ENCODE measurements around the gene HIPK3. TPM values are rescaled to one million over a fixed set of nuclear protein-coding genes. Genes with fewer than 3 reads are reported as not detected.

HIPK3 gene
- total and polyA plus RNA-seq, 10 of the 15 experiments (the other 5 are each of a cell fraction or from before 2014, with no cell fraction given): 3.4 to 26.5 (median 13.6) TPM

DNA sequence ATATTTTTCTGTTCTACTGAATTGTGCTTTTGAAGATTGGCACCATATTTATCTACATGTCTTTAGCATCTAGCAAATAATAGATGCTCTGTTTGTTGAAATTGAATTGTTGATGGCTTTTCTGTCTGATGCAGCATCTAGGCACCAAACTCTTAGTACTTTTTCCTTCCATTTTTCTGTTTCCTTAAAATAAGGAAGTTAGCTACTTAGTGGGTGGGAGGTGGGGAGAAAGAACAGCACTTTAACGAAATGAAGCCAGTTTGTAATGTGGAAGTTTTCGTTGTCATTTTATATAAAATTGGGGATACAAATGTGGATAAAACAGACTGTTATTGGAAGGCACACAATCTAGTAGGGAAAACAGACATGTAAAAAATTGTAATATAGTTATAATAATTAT lies 76.6 kb downstream of the HIPK3 start:
- no peaks in the 10 kb centered on the region for H3K9me3 ChIP-seq (replicated peaks; ENCODE audit: control insufficient read depth, insufficient read depth, low read length)
- no TSS peak for BruUV-seq (replicated peaks)
- H3K4me3 ChIP-seq: no peak overlapping the region
- H3K4me1 ChIP-seq (ENCODE audit: control insufficient read depth, insufficient read depth, low read length): no peaks in the 10 kb centered on the region
- ChIA-PET CTCF (interaction anchor here (1.2 to 1.8 kb wide), 3 partner anchors 11 to 168 kb away, joined by 3 to 5 read pairs (median 4); no protein-coding TSS in a partner anchor), RAD21 (ENCODE audit: unreplicated experiment) (interaction anchor here (1.7 to 1.9 kb wide), 2 partner anchors 12 to 166 kb away, joined by 4 to 7 read pairs; no protein-coding TSS in a partner anchor), SMC1A (ENCODE audit: uncharacterized antibody, unreplicated experiment) (interaction anchor here (1.2 to 2.3 kb wide), 4 partner anchors 8 to 168 kb away, joined by 3 to 8 read pairs (median 4); no protein-coding TSS in a partner anchor), POLR2A (interaction anchor here (0.6 to 1.0 kb wide), 2 partner anchors 8 to 187 kb away, joined by 3 read pairs; no protein-coding TSS in a partner anchor)
- no peak overlapping the region for H3K27ac ChIP-seq (ENCODE audit: control insufficient read depth, insufficient read depth)
- intact Hi-C loops (cut with micrococcal nuclease; ENCODE audit: unreplicated experiment) (no loop called here), in situ Hi-C loops (cut with MboI) (loop anchor here (5.0 kb wide), 1 partner anchor 167 kb away; no protein-coding TSS in a partner anchor)
- ATAC-seq (no peak), FAIRE-seq (no peak), DNase-seq (ENCODE audit: low read depth, low spot score) (no peak)
- H3K27me3 ChIP-seq (replicated peaks in 1 of 2; ENCODE audit: control insufficient read depth in 2 of 2, insufficient read depth in 2 of 2, low read length in 1 of 2): no peaks in the 10 kb centered on the region
- no peak for TF ChIP-seq PAX5 (IDR thresholded peaks at IDR 0.05; ENCODE audit: borderline replicate concordance, low read depth, low read length)
- no peak for TF ChIP-seq NRF1 (conservative IDR thresholded peaks at IDR 0.05; ENCODE audit: low read depth, low read length)
- TF ChIP-seq SMC3 (IDR thresholded peaks at IDR 0.05; ENCODE audit: borderline replicate concordance, low read length): no peak
- TF ChIP-seq, protein P1, sequence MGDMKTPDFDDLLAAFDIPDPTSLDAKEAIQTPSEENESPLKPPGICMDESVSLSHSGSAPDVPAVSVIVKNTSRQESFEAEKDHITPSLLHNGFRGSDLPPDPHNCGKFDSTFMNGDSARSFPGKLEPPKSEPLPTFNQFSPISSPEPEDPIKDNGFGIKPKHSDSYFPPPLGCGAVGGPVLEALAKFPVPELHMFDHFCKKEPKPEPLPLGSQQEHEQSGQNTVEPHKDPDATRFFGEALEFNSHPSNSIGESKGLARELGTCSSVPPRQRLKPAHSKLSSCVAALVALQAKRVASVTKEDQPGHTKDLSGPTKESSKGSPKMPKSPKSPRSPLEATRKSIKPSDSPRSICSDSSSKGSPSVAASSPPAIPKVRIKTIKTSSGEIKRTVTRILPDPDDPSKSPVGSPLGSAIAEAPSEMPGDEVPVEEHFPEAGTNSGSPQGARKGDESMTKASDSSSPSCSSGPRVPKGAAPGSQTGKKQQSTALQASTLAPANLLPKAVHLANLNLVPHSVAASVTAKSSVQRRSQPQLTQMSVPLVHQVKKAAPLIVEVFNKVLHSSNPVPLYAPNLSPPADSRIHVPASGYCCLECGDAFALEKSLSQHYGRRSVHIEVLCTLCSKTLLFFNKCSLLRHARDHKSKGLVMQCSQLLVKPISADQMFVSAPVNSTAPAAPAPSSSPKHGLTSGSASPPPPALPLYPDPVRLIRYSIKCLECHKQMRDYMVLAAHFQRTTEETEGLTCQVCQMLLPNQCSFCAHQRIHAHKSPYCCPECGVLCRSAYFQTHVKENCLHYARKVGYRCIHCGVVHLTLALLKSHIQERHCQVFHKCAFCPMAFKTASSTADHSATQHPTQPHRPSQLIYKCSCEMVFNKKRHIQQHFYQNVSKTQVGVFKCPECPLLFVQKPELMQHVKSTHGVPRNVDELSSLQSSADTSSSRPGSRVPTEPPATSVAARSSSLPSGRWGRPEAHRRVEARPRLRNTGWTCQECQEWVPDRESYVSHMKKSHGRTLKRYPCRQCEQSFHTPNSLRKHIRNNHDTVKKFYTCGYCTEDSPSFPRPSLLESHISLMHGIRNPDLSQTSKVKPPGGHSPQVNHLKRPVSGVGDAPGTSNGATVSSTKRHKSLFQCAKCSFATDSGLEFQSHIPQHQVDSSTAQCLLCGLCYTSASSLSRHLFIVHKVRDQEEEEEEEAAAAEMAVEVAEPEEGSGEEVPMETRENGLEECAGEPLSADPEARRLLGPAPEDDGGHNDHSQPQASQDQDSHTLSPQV (IDR thresholded peaks at IDR 0.05): no peak
- no peak for TF ChIP-seq CBX3 (IDR thresholded peaks at IDR 0.05; ENCODE audit: borderline replicate concordance, low read depth)
- TF ChIP-seq BMI1 (IDR thresholded peaks at IDR 0.05; ENCODE audit: borderline replicate concordance): no peak
- H3K79me2 ChIP-seq (ENCODE audit: control insufficient read depth, insufficient read depth, low read length): peaks cover 2% of the 10 kb centered on the region
- no peak overlapping the region for H3K4me2 ChIP-seq (ENCODE audit: control insufficient read depth, insufficient read depth)
- no peaks in the 10 kb centered on the region for H3K36me3 ChIP-seq (ENCODE audit: control insufficient read depth in 2 of 2, insufficient read depth in 2 of 2, low read length in 1 of 2)
- 35% methylated on average over 2 of the region's 2 CpGs for WGBS (ENCODE audit: insufficient coverage, insufficient replicate concordance, low lambda C conversion rate, missing lambda C conversion rate)
- H3K9ac ChIP-seq (ENCODE audit: control insufficient read depth, insufficient read depth, low read length): no peak overlapping the region
- H2AFZ ChIP-seq (ENCODE audit: control insufficient read depth, low read depth, low read length): no peak overlapping the region
- no peaks in the 10 kb centered on the region for H4K20me1 ChIP-seq (ENCODE audit: control insufficient read depth, insufficient read depth)
